ENCODE results near the gene LRRC36.

DNA sequence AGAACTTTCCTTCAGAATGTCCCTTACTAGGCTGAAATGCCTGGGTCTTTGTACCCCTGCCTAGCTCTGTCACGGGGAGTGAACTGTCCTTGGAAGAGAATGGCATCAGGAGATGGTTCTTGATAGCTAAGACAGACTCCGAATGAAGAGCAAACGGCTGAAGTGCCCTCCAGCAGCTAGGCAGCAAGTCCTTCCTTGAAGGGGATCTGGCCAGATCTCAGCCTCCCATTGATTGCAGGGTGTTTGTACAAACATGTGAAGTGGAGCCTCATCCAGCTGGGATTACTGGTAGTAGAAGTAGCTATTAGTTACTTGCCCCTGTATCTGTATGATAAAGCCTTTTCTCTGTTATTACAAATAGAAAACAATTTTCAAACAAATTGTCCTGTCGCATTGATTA lies 30.9 kb downstream of the LRRC36 start:
- TF ChIP-seq, protein P1, sequence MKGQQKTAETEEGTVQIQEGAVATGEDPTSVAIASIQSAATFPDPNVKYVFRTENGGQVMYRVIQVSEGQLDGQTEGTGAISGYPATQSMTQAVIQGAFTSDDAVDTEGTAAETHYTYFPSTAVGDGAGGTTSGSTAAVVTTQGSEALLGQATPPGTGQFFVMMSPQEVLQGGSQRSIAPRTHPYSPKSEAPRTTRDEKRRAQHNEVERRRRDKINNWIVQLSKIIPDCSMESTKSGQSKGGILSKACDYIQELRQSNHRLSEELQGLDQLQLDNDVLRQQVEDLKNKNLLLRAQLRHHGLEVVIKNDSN (CRISPR knock-in tag; IDR thresholded peaks at IDR 0.05) = no peak
- TF ChIP-seq, protein P2, sequence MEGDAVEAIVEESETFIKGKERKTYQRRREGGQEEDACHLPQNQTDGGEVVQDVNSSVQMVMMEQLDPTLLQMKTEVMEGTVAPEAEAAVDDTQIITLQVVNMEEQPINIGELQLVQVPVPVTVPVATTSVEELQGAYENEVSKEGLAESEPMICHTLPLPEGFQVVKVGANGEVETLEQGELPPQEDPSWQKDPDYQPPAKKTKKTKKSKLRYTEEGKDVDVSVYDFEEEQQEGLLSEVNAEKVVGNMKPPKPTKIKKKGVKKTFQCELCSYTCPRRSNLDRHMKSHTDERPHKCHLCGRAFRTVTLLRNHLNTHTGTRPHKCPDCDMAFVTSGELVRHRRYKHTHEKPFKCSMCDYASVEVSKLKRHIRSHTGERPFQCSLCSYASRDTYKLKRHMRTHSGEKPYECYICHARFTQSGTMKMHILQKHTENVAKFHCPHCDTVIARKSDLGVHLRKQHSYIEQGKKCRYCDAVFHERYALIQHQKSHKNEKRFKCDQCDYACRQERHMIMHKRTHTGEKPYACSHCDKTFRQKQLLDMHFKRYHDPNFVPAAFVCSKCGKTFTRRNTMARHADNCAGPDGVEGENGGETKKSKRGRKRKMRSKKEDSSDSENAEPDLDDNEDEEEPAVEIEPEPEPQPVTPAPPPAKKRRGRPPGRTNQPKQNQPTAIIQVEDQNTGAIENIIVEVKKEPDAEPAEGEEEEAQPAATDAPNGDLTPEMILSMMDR (IDR thresholded peaks at IDR 0.05) = no peak
- TF ChIP-seq, protein P3, sequence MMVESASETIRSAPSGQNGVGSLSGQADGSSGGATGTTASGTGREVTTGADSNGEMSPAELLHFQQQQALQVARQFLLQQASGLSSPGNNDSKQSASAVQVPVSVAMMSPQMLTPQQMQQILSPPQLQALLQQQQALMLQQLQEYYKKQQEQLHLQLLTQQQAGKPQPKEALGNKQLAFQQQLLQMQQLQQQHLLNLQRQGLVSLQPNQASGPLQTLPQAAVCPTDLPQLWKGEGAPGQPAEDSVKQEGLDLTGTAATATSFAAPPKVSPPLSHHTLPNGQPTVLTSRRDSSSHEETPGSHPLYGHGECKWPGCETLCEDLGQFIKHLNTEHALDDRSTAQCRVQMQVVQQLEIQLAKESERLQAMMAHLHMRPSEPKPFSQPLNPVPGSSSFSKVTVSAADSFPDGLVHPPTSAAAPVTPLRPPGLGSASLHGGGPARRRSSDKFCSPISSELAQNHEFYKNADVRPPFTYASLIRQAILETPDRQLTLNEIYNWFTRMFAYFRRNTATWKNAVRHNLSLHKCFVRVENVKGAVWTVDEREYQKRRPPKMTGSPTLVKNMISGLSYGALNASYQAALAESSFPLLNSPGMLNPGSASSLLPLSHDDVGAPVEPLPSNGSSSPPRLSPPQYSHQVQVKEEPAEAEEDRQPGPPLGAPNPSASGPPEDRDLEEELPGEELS (CRISPR knock-in tag; IDR thresholded peaks at IDR 0.05) = no peak
- TF ChIP-seq NR3C1 (CRISPR knock-in tag; conservative IDR thresholded peaks at IDR 0.05; ENCODE audit: low read depth) (no peak), NFYB (CRISPR knock-in tag; conservative IDR thresholded peaks at IDR 0.05; ENCODE audit: low read depth) (no peak), ZNF232 (CRISPR knock-in tag; IDR thresholded peaks at IDR 0.05) (no peak), GABPB1 (CRISPR knock-in tag; IDR thresholded peaks at IDR 0.05) (no peak), PRRX2 (CRISPR knock-in tag; IDR thresholded peaks at IDR 0.05) (no peak), JUN (CRISPR knock-in tag; IDR thresholded peaks at IDR 0.05) (no peak), ETV6 (CRISPR knock-in tag; IDR thresholded peaks at IDR 0.05) (no peak), ZNF671 (CRISPR knock-in tag; IDR thresholded peaks at IDR 0.05) (no peak)
- TF ChIP-seq, protein P4, sequence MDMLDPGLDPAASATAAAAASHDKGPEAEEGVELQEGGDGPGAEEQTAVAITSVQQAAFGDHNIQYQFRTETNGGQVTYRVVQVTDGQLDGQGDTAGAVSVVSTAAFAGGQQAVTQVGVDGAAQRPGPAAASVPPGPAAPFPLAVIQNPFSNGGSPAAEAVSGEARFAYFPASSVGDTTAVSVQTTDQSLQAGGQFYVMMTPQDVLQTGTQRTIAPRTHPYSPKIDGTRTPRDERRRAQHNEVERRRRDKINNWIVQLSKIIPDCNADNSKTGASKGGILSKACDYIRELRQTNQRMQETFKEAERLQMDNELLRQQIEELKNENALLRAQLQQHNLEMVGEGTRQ (CRISPR knock-in tag; IDR thresholded peaks at IDR 0.05) = no peak

All from WTC11 (cell line).